Mucosa of rectum (tissue), 2 donors: ENCODE data around the gene KCNMB3.
A peak's percentile ranks its signal among the peaks of the same experiment; 100 is the strongest.
"Not testable (repeated sequence)": the region's sequence is repeated elsewhere in the genome, so short reads cannot be mapped to it uniquely, and the experiment has no call there.

Source experiments
- H3K27ac ChIP-seq, 2 donors: one replicate each; pipeline ENCODE4 v1.7.0; 2013; ENCODE audit warnings: inconsistent platforms in 2 of 2, low read depth in 2 of 2, low read length in 2 of 2
- H3K27me3 ChIP-seq, 2 donors: one replicate each; pipeline ENCODE4 v1.7.0; 2013; ENCODE audit warnings: low read length in 2 of 2; ENCODE audit not compliant: control insufficient read depth in 2 of 2, insufficient read depth in 2 of 2
- H3K36me3 ChIP-seq, 2 donors: one replicate each; pipeline ENCODE4 v1.7.0; 2013; ENCODE audit warnings: low read length in 2 of 2; ENCODE audit not compliant: control insufficient read depth in 2 of 2, insufficient read depth in 2 of 2
- H3K4me1 ChIP-seq, 2 donors: one replicate each; pipeline ENCODE4 v1.7.0; 2013; ENCODE audit warnings: low read length in 2 of 2, mild to moderate bottlenecking in 1 of 2; ENCODE audit not compliant: control insufficient read depth in 2 of 2, insufficient read depth in 2 of 2
- H3K4me3 ChIP-seq, 2 donors: one replicate each; pipeline ENCODE4 v1.7.0; 2013; ENCODE audit warnings: low read length in 2 of 2
- H3K9ac ChIP-seq, 2 donors: one replicate each; pipeline ENCODE4 v1.7.0; 2013; ENCODE audit warnings: low read length in 2 of 2, low read depth in 1 of 2, mild to moderate bottlenecking in 1 of 2
- H3K9me3 ChIP-seq, 2 donors: one replicate each; pipeline ENCODE4 v1.7.0; 2013; ENCODE audit warnings: low read length in 2 of 2; ENCODE audit not compliant: control insufficient read depth in 2 of 2
- donor health status: healthy.
- donor health status: Normal muscosa, but diverticular disease.

The KCNMB3 gene

GRCh38 chr3:179265092-179265491, 14.2 kb upstream of the KCNMB3 start:
- Histone ChIP-seq H3K4me3 (no peak overlapping the region), H3K4me1 (peaks cover 0 to 2% of the 10 kb centered on the region in 2 donors), H3K9me3 (no peaks in the 10 kb centered on the region), H3K9ac (no peak overlapping the region), H3K36me3 (no peaks in the 10 kb centered on the region), H3K27me3 (no peaks in the 10 kb centered on the region), H3K27ac (no peak overlapping the region)

- Histone ChIP-seq H3K27ac (no peak overlapping the region), H3K36me3 (no peaks in the 10 kb centered on the region), H3K9ac (no peak overlapping the region), H3K27me3 (no peaks in the 10 kb centered on the region), H3K9me3 (no peaks in the 10 kb centered on the region), H3K4me3 (no peak overlapping the region), H3K4me1 (peaks cover 0 to 2% of the 10 kb centered on the region in 2 donors)
Observed at GRCh38 chr3:179264449-179264848, 13.5 kb upstream of the KCNMB3 start.

- no peak overlapping the region for H3K9ac ChIP-seq
- H3K4me1 ChIP-seq, result peaks cover 0 to 2% of the 10 kb centered on the region in 2 donors
- no peaks in the 10 kb centered on the region for H3K9me3 ChIP-seq
- H3K4me3 ChIP-seq, result no peak overlapping the region
- no peaks in the 10 kb centered on the region for H3K27me3 ChIP-seq
- no peaks in the 10 kb centered on the region for H3K36me3 ChIP-seq
- no peak overlapping the region for H3K27ac ChIP-seq
Observed at GRCh38 chr3:179263134-179263533, 12.2 kb upstream of the KCNMB3 start.

GRCh38 chr3:179260949-179261765, 10.2 kb upstream of the KCNMB3 start:
- no peaks in the 10 kb centered on the region for H3K36me3 ChIP-seq
- H3K27ac ChIP-seq, result peak overlapping the region; percentile 11 to 23
- H3K27me3 ChIP-seq, result no peaks in the 10 kb centered on the region
- H3K4me3 ChIP-seq, result peak overlapping the region; percentile 70 to 72
- H3K9me3 ChIP-seq, result no peaks in the 10 kb centered on the region
- peaks cover 0 to 2% of the 10 kb centered on the region in 2 donors for H3K4me1 ChIP-seq
- H3K9ac ChIP-seq, result peak overlapping the region; percentile 15 to 68

- not testable (repeated sequence) for H3K9me3 ChIP-seq, H3K27ac ChIP-seq, H3K4me3 ChIP-seq, H3K4me1 ChIP-seq, H3K9ac ChIP-seq, H3K27me3 ChIP-seq, H3K36me3 ChIP-seq
Observed at GRCh38 chr3:179259959-179260756, 9.2 kb upstream of the KCNMB3 start.

- H3K9me3 ChIP-seq, result no peaks in the 10 kb centered on the region
- no peak overlapping the region for H3K9ac ChIP-seq
- H3K4me1 ChIP-seq, result peaks cover 0 to 2% of the 10 kb centered on the region in 2 donors
- no peaks in the 10 kb centered on the region for H3K27me3 ChIP-seq
- no peak overlapping the region for H3K27ac ChIP-seq
- H3K36me3 ChIP-seq, result no peaks in the 10 kb centered on the region
- H3K4me3 ChIP-seq, result no peak overlapping the region
Observed at GRCh38 chr3:179258820-179259219, 7.9 kb upstream of the KCNMB3 start.

GRCh38 chr3:179257742-179258141, 6.8 kb upstream of the KCNMB3 start:
- H3K4me3 ChIP-seq, H3K9me3 ChIP-seq, H3K36me3 ChIP-seq, H3K27me3 ChIP-seq, H3K4me1 ChIP-seq, H3K9ac ChIP-seq, H3K27ac ChIP-seq: not testable (repeated sequence)

GRCh38 chr3:179256813-179257212, 5.9 kb upstream of the KCNMB3 start:
- Histone ChIP-seq H3K4me3 (no peak overlapping the region), H3K9me3 (no peaks in the 10 kb centered on the region), H3K27ac (no peak overlapping the region), H3K36me3 (no peaks in the 10 kb centered on the region), H3K27me3 (no peaks in the 10 kb centered on the region), H3K9ac (no peak overlapping the region), H3K4me1 (peaks cover 0 to 2% of the 10 kb centered on the region in 2 donors)

- no peaks in the 10 kb centered on the region for H3K9me3 ChIP-seq
- no peaks in the 10 kb centered on the region for H3K36me3 ChIP-seq
- H3K27me3 ChIP-seq, result no peaks in the 10 kb centered on the region
Observed at GRCh38 chr3:179247289-179248015, 3.5 kb downstream of the KCNMB3 start.

GRCh38 chr3:179244878-179245277, 6.0 kb downstream of the KCNMB3 start:
- Histone ChIP-seq H3K36me3 (no peaks in the 10 kb centered on the region), H3K27me3 (no peaks in the 10 kb centered on the region), H3K27ac (no peak overlapping the region), H3K9me3 (no peaks in the 10 kb centered on the region), H3K4me1 (no peaks in the 10 kb centered on the region), H3K9ac (no peak overlapping the region), H3K4me3 (no peak overlapping the region)

More at GRCh38 chr3:179247289-179248015, 3.5 kb downstream of the KCNMB3 start:
- H3K27ac ChIP-seq, result no peak overlapping the region
- no peaks in the 10 kb centered on the region for H3K4me1 ChIP-seq
- H3K9ac ChIP-seq, result no peak overlapping the region
- H3K4me3 ChIP-seq, result no peak overlapping the region
